ENCODE results near the gene RAD51D. TPM values are rescaled to one million over a fixed set of nuclear protein-coding genes. Genes with fewer than 3 reads are reported as not detected.

Gene RAD51D
- polyA plus RNA-seq, 2 of the 4 experiments (the other 2 are of a cell fraction): 18.4 to 23.8 TPM

DNA sequence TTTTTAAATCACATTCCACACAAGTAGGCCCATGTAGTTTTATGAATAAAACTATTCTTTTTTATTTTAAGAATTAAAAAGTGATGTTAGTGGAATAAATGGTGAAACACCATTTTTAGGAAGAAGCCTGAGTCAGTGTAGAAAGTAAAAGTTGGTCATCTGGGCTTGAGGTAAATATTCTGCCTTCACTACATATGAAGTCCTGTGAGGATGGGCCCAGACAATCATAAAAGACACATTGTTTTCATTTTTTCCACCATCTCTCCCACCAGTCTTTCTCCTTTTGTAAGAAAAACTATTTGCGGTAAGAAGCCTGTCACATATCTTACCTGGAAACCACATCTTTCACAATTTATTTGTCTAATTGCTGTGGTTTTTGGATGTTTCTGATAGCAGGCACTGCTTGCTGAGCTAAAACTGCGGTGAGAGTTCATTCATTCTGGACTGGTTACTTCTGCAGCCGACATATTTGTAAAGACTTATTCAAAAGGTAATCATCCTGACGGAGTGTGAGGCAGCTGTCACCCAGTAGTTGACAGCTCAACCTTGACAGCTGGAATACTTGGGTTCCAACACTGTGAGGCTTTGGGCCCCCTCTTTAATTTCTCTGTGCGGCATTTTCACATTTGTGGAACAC is 45.6 kb downstream of the RAD51D start:
- DNase-seq (ENCODE audit: low read depth in 1 of 2, low spot score in 1 of 2) (no peak), FAIRE-seq (no peak), ATAC-seq (no peak; a peak in 1 of 6 replicates)
- Histone ChIP-seq H3K4me3 (no peak overlapping the region), H3K9me3 (no peaks in the 10 kb centered on the region), H3K4me2 (peak overlapping the region; percentile 96), H3K27ac (peak overlapping the region in 1 of 2 experiments; percentile 69; a peak in 3 of 6 replicates), H3K4me1 (peaks cover 70% of the 10 kb centered on the region)
- WGBS (ENCODE audit: missing lambda C conversion rate): 87% methylated on average over 5 of the region's 5 CpGs
- POLR2A ChIA-PET: interaction anchor here (1.0 to 1.5 kb wide), 2 partner anchors 10 to 16 kb away, joined by 3 to 8 read pairs; partner anchors contain the start of gene RFFL
- no peak for TF ChIP-seq HEYL (CRISPR knock-in tag; IDR thresholded peaks at IDR 0.05)
- no peak for TF ChIP-seq RFX5 (IDR thresholded peaks at IDR 0.05)
- no peak for TF ChIP-seq FOXS1 (CRISPR knock-in tag; IDR thresholded peaks at IDR 0.05)
- no peak for TF ChIP-seq RCOR1 (IDR thresholded peaks at IDR 0.05; ENCODE audit: low read depth, low read length)
- no peak for TF ChIP-seq NFE2L2 (conservative IDR thresholded peaks at IDR 0.05; ENCODE audit: low read length)
- TF ChIP-seq PHF8 (IDR thresholded peaks at IDR 0.05; ENCODE audit: borderline replicate concordance, low read depth): no peak
- TF ChIP-seq, protein P1, sequence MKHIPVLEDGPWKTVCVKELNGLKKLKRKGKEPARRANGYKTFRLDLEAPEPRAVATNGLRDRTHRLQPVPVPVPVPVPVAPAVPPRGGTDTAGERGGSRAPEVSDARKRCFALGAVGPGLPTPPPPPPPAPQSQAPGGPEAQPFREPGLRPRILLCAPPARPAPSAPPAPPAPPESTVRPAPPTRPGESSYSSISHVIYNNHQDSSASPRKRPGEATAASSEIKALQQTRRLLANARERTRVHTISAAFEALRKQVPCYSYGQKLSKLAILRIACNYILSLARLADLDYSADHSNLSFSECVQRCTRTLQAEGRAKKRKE (CRISPR knock-in tag; IDR thresholded peaks at IDR 0.05; ENCODE audit: low read depth): no peak
- TF ChIP-seq, protein P2, sequence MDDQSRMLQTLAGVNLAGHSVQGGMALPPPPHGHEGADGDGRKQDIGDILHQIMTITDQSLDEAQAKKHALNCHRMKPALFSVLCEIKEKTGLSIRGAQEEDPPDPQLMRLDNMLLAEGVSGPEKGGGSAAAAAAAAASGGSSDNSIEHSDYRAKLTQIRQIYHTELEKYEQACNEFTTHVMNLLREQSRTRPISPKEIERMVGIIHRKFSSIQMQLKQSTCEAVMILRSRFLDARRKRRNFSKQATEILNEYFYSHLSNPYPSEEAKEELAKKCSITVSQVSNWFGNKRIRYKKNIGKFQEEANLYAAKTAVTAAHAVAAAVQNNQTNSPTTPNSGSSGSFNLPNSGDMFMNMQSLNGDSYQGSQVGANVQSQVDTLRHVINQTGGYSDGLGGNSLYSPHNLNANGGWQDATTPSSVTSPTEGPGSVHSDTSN (IDR thresholded peaks at IDR 0.05): no peak
- no peak for TF ChIP-seq KDM1A (IDR thresholded peaks at IDR 0.05; ENCODE audit: low read depth)
- TF ChIP-seq FOSL2 (IDR thresholded peaks at IDR 0.05): no peak
- TF ChIP-seq FOSL2 (CRISPR knock-in tag; IDR thresholded peaks at IDR 0.05): no peak
- CTCF ChIA-PET: interaction anchor here (0.8 to 2.2 kb wide), 8 partner anchors 8 to 76 kb away, joined by 3 to 13 read pairs (median 3); partner anchors contain the start of genes RAD51D and RFFL

DNA sequence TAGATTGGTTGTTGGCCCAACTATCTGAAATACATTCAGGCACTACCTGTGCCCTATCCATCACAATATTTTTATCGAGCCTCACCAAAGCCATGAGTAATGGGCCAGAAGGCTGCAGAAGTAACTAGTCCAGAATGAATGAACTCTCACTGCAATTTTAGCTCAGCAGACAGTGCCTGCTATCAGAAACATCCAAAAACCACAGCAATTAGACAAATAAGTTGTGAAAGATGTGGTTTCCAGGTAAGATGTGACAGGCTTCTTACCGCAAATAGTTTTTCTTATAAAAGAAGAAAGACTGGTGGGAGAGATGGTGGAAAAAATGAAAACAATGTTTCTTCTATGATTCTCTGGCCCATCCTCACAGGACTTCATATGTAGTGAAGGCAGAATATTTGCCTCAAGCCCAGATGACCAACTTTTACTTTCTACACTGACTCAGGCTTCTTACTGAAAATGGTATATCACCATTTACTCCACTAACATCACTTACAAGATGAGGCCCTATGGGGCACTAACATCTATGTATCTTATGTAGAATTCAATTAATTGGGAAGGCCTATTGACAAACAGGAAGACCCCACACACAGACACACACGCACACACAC is 46.4 kb downstream of the RAD51D start:
- no peak for DNase-seq (ENCODE audit: low read depth in 1 of 2, low spot score in 1 of 2)
- ChIA-PET POLR2A (no interaction called here), CTCF (interaction anchor here (0.8 to 1.8 kb wide), 5 partner anchors 9 to 75 kb away, joined by 3 to 8 read pairs (median 3); partner anchors contain the start of gene RFFL)
- Histone ChIP-seq H3K9me3 (no peaks in the 10 kb centered on the region), H3K4me2 (no peak overlapping the region; the same call in 2 of the 3 replicates), H3K27ac (peak overlapping the region in 1 of 2 experiments; percentile 45; a peak in 2 of 6 replicates), H3K4me3 (no peak overlapping the region), H3K4me1 (peaks cover 70% of the 10 kb centered on the region)
- no peak for ATAC-seq
- TF ChIP-seq EHF (CRISPR knock-in tag; IDR thresholded peaks at IDR 0.05) (no peak), KDM1A (IDR thresholded peaks at IDR 0.05; ENCODE audit: low read depth) (no peak), JUN (IDR thresholded peaks at IDR 0.05) (no peak), ZSCAN20 (CRISPR knock-in tag; IDR thresholded peaks at IDR 0.05) (no peak), HDAC2 (IDR thresholded peaks at IDR 0.05) (no peak), EHMT2 (IDR thresholded peaks at IDR 0.05; ENCODE audit: low read depth) (no peak), MAFK (IDR thresholded peaks at IDR 0.05; ENCODE audit: partially characterized antibody) (no peak), NPAS2 (CRISPR knock-in tag; IDR thresholded peaks at IDR 0.05; ENCODE audit: borderline replicate concordance) (no peak), RAD21 (conservative IDR thresholded peaks at IDR 0.05 in 1 of 2, IDR thresholded peaks at IDR 0.05 in 1 of 2) (no peak), HOXB5 (CRISPR knock-in tag; IDR thresholded peaks at IDR 0.05) (no peak), FOSB (CRISPR knock-in tag; IDR thresholded peaks at IDR 0.05) (no peak), POLR2AphosphoS2 (conservative IDR thresholded peaks at IDR 0.05; ENCODE audit: low read length) (no peak)
- TF ChIP-seq, protein P3, sequence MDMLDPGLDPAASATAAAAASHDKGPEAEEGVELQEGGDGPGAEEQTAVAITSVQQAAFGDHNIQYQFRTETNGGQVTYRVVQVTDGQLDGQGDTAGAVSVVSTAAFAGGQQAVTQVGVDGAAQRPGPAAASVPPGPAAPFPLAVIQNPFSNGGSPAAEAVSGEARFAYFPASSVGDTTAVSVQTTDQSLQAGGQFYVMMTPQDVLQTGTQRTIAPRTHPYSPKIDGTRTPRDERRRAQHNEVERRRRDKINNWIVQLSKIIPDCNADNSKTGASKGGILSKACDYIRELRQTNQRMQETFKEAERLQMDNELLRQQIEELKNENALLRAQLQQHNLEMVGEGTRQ (IDR thresholded peaks at IDR 0.05): no peak
- TF ChIP-seq, protein P4, sequence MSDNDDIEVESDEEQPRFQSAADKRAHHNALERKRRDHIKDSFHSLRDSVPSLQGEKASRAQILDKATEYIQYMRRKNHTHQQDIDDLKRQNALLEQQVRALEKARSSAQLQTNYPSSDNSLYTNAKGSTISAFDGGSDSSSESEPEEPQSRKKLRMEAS (IDR thresholded peaks at IDR 0.05): no peak
- TF ChIP-seq, protein P2 (IDR thresholded peaks at IDR 0.05): no peak
- TF ChIP-seq, protein P1 (CRISPR knock-in tag; IDR thresholded peaks at IDR 0.05; ENCODE audit: low read depth): no peak
- TF ChIP-seq, protein P5, sequence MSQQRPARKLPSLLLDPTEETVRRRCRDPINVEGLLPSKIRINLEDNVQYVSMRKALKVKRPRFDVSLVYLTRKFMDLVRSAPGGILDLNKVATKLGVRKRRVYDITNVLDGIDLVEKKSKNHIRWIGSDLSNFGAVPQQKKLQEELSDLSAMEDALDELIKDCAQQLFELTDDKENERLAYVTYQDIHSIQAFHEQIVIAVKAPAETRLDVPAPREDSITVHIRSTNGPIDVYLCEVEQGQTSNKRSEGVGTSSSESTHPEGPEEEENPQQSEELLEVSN (IDR thresholded peaks at IDR 0.05; ENCODE audit: borderline replicate concordance, low read depth): no peak
- FAIRE-seq: no peak
- WGBS (ENCODE audit: missing lambda C conversion rate): 94% methylated on average over 3 of the region's 3 CpGs
